GM18505 (cell line): ENCODE results near the gene PCDHGC4.
A peak's percentile ranks its signal among the peaks of the same experiment; 100 is the strongest.

ENCODE experiments used
- ATAC-seq: cut with Tn5 transposase; IDR thresholded peaks from one replicate; pipeline ENCODE4 v1.9.1; 2021; ENCODE audit not compliant: unreplicated experiment
- POLR2A ChIP-seq: IDR thresholded peaks from 4 replicates; pipeline ENCODE4 v1.6.1; 2011; ENCODE audit warnings: borderline replicate concordance; ENCODE audit not compliant: insufficient read depth, insufficient read length; ENCODE audit errors: extremely low read depth

PCDHGC4 gene

GRCh38 chr5:141522301-141522700, 37.5 kb downstream of the PCDHGC4 start:
- no peak for ATAC-seq
- TF ChIP-seq POLR2A = no peak

- no peak for ATAC-seq
- no peak for TF ChIP-seq POLR2A
Measured at GRCh38 chr5:141523991-141524390, 39.2 kb downstream of the PCDHGC4 start.

GRCh38 chr5:141524604-141525597, 40.1 kb downstream of the PCDHGC4 start:
- peak; percentile 45 for ATAC-seq
- TF ChIP-seq POLR2A = no peak

GRCh38 chr5:141525653-141526052, 40.8 kb downstream of the PCDHGC4 start:
- no peak for ATAC-seq
- TF ChIP-seq POLR2A = no peak

GRCh38 chr5:141527426-141527825, 42.6 kb downstream of the PCDHGC4 start:
- no peak for ATAC-seq
- no peak for TF ChIP-seq POLR2A

- no peak for ATAC-seq
- no peak for TF ChIP-seq POLR2A
Measured at GRCh38 chr5:141528291-141528984, 43.6 kb downstream of the PCDHGC4 start.

- TF ChIP-seq POLR2A = no peak
- peak; percentile 47 for ATAC-seq
Measured at GRCh38 chr5:141529002-141529401, 44.2 kb downstream of the PCDHGC4 start.

GRCh38 chr5:141529873-141530272, 45.0 kb downstream of the PCDHGC4 start:
- ATAC-seq = peak; percentile 47
- no peak for TF ChIP-seq POLR2A

- TF ChIP-seq POLR2A = no peak
- ATAC-seq = no peak
Measured at GRCh38 chr5:141532726-141533125, 47.9 kb downstream of the PCDHGC4 start.

GRCh38 chr5:141533897-141534296, 49.1 kb downstream of the PCDHGC4 start:
- ATAC-seq = no peak
- no peak for TF ChIP-seq POLR2A

GRCh38 chr5:141534492-141535213, 49.8 kb downstream of the PCDHGC4 start:
- TF ChIP-seq POLR2A = no peak
- ATAC-seq = no peak
